Measurements from ENCODE around the gene VKORC1.

The VKORC1 gene

GRCh38 chr16:31072540-31073141, 22.0 kb downstream of the VKORC1 start:
- Histone ChIP-seq H3K4me1 (peaks cover 0 to 32% (median 23%) of the 10 kb centered on the region in 4 donors), H3K27me3 (no peaks in the 10 kb centered on the region), H3K36me3 (peaks cover 8 to 16% (median 16%) of the 10 kb centered on the region in 3 donors), H3K27ac (peak overlapping the region; percentile 89 to 95), H3K4me3 (peak overlapping the region; percentile 90 to 91), H3K9me3 (no peaks in the 10 kb centered on the region)
- intact Hi-C loops (cut with DNase I; ENCODE audit: low total_unique reads), result loop anchor here (5.0 to 10.0 kb wide), 2 partner anchors 85 to 372 kb away; partner anchors contain the start of genes HSD3B7 and ZNF843
- DNase-seq, result no peak
- no peak for TF ChIP-seq CTCF (IDR thresholded peaks at IDR 0.05)

GRCh38 chr16:31071861-31072260, 22.7 kb downstream of the VKORC1 start:
- no peak for TF ChIP-seq CTCF (IDR thresholded peaks at IDR 0.05)
- peaks cover 0 to 32% (median 23%) of the 10 kb centered on the region in 4 donors for H3K4me1 ChIP-seq
- no peak overlapping the region for H3K4me3 ChIP-seq
- peak overlapping the region in 1 of 2 donors; percentile 95 for H3K27ac ChIP-seq
- intact Hi-C loops (cut with DNase I; ENCODE audit: low total_unique reads), result loop anchor here (5.0 to 10.0 kb wide), 2 partner anchors 85 to 373 kb away; partner anchors contain the start of genes HSD3B7 and ZNF843
- H3K27me3 ChIP-seq, result no peaks in the 10 kb centered on the region
- H3K9me3 ChIP-seq, result no peaks in the 10 kb centered on the region
- H3K36me3 ChIP-seq, result peaks cover under 1 to 8% (median 8%) of the 10 kb centered on the region in 3 donors
- DNase-seq, result no peak

GRCh38 chr16:31067342-31067741, 27.3 kb downstream of the VKORC1 start:
- peaks cover 0 to 22% (median 16%) of the 10 kb centered on the region in 4 donors for H3K4me1 ChIP-seq
- no peak overlapping the region for H3K27ac ChIP-seq
- no peaks in the 10 kb centered on the region for H3K9me3 ChIP-seq
- no peaks in the 10 kb centered on the region for H3K27me3 ChIP-seq
- intact Hi-C loops (cut with DNase I; ENCODE audit: low total_unique reads), result no loop called here
- no peak for DNase-seq
- peaks cover under 1 to 16% (median 7%) of the 10 kb centered on the region in 3 donors for H3K36me3 ChIP-seq
- no peak for TF ChIP-seq CTCF (IDR thresholded peaks at IDR 0.05)
- no peak overlapping the region for H3K4me3 ChIP-seq

- no peak for TF ChIP-seq CTCF (IDR thresholded peaks at IDR 0.05)
- peak overlapping the region; percentile 14 to 37 for H3K27ac ChIP-seq
- H3K27me3 ChIP-seq, result no peaks in the 10 kb centered on the region
- no peak overlapping the region for H3K4me3 ChIP-seq
- peak in 1 of 2 donors; percentile 65 for DNase-seq
- intact Hi-C loops (cut with DNase I; ENCODE audit: low total_unique reads), result no loop called here
- H3K9me3 ChIP-seq, result no peaks in the 10 kb centered on the region
- peaks cover 16 to 39% (median 23%) of the 10 kb centered on the region in 3 donors for H3K36me3 ChIP-seq
- H3K4me1 ChIP-seq, result peaks cover 0 to 11% (median 10%) of the 10 kb centered on the region in 4 donors
Observed at GRCh38 chr16:31064882-31065461, 29.6 kb downstream of the VKORC1 start.

- Histone ChIP-seq H3K9me3 (no peaks in the 10 kb centered on the region), H3K4me1 (peaks cover 0 to 11% (median 10%) of the 10 kb centered on the region in 4 donors), H3K27me3 (no peaks in the 10 kb centered on the region), H3K36me3 (peaks cover 16 to 39% (median 23%) of the 10 kb centered on the region in 3 donors), H3K4me3 (no peak overlapping the region), H3K27ac (peak overlapping the region in 1 of 2 donors; percentile 14)
- TF ChIP-seq CTCF (IDR thresholded peaks at IDR 0.05), result no peak
- intact Hi-C loops (cut with DNase I; ENCODE audit: low total_unique reads), result no loop called here
- no peak for DNase-seq
Observed at GRCh38 chr16:31063843-31064611, 30.6 kb downstream of the VKORC1 start.

All from tibial artery (tissue), 4 donors.